Activated CD4-positive, CD25-positive, alpha-beta regulatory T cell treated with anti-CD3 and anti-CD28 coated beads, Interleukin-2, amount 50 U/mL, for 16 hours (primary cell): ENCODE data around the gene OR1F1.
"Not testable (repeated sequence)": the region's sequence is repeated elsewhere in the genome, so short reads cannot be mapped to it uniquely, and the experiment has no call there.

ENCODE experiments used
- DNase-seq: peaks from one replicate; pipeline ENCODE4 v3.0.0-alpha.2; 2020; ENCODE audit warnings: low read depth, low spot score

The OR1F1 gene

DNA sequence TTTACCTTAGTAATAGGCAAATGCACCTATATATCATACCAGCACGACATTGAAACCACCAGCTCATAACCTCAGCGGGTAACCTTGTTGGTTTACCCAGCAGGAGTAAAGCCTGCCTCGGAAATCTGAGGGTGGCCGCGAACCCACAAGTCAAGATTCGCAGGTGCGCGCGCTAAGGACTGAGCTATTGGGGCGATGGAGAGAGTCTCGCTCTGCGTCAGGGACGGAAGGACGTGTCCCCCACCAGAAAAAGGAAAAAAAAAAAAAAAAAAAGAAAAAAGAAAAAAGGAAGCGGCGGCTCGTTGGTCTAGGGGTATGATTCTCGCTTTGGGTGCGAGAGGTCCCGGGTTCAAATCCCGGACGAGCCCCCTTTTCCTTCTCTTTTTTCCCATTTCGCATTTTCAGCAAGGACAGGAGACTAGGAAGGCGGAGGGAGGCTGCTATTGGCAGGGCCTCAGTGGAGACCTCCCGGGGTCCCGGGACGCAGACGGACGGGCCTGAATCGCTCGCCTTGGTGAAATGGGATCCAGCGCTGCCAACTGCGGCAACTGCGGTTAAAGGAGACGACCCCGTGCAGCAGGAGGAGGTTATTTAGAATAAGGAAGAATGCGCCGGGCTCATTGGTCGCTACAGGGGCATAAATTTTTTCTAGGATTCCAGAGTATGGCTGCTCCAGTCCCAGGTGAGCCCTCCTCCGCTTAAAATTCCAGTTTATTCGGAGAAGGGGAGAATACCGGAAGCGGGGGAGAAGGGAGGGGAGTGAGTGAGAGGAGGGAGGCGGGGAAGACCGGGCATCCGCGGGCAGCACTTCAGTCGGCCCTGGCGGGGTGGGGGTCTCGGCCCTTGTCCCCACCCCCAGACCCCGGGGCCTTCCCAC is at the start of gene OR1F1:
OR1F1 (plus strand) TSS at position 407 of the 877 bp plus-strand sequence.
- DNase-seq: no peak

DNA sequence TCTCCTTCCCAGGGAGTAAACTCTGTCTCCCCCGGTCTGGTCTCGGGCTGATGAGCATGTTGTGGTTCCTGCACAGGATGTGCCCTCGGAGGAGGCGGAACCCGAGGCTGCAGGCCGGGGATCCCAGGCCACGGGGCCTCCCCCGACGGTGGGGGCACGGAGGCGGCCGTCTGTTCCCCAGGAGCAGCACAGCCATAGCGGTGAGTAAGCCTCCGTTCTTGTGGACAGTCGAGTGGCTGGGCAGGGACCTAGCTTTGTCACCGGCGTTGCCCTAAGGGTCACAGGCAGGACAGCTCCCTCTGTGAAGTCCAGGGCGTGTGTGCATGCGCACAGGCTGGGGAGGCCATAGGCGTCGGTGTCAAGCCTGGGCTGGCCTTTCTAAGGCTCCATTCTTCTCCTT is 49.7 kb upstream of the OR1F1 start:
- DNase-seq: no peak

DNA sequence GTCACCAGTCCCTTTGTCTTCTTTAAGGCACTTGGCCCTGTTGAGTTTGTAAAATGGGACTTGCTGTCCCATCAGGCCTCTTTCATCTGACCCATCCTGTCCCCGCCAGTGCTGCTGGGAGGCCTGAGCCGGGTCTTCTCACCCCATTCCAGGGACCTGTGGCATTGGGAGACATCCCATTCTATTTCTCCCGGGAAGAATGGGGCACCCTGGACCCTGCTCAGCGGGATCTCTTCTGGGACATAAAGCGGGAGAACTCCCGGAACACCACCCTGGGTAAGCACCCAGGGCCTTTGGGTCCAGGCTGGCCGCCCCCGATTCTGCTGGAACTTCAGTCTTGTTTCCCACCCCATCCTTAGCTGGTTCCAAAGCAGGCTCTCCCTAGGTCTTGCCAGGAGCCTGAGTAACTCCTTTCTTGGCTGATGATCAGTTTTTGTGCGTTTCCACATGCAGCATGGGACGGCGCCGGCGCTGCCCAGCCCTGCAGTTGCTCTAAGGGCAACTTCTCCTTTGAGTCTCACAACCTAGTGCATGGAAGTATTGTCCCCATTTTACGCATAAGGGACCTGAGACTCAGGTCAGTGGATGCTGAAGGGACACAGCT is 49.1 kb upstream of the OR1F1 start:
- no peak for DNase-seq

DNA sequence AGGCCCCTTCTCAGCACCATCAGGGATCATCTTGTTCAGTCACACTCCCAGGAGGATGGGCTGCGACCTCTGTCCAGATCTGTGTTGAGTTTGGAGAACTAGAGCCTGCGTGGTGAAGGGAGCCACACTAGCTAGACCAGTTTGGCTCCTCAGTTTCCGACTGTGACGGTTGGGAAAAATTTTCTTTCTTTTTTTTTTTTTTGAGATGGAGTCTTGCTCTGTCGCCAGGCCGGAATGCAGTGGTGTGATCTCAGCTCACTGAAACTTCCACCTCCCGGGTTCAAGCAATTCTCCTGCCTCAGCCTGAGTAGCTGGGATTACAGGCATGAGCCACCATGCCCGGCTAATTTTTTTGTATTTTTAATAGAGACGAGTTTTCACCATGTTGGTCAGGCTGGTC is 48.4 kb upstream of the OR1F1 start:
- not testable (repeated sequence) for DNase-seq

DNA sequence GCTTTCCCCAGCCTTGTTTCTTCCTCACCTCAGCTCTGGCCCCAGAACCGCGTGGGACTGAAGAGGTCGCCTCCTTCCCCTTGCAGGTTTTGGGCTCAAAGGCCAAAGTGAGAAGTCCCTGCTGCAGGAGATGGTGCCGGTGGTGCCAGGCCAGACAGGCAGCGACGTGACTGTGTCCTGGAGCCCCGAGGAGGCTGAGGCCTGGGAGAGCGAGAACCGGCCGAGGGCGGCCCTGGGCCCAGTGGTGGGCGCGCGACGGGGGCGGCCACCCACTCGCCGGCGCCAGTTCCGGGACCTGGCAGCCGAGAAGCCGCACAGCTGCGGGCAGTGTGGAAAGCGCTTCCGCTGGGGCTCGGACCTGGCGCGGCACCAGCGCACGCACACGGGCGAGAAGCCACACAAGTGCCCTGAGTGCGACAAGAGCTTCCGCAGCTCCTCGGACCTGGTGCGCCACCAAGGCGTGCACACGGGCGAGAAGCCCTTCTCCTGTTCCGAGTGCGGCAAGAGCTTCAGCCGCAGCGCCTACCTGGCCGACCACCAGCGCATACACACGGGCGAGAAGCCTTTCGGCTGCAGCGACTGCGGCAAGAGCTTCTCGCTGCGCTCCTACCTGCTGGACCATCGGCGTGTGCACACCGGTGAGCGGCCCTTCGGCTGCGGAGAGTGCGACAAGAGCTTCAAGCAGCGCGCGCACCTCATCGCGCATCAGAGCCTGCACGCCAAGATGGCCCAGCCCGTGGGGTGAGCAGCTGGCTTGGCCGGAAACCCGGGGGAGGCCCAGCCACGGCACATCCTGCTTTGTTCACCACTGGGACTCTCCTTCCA is 47.2 kb upstream of the OR1F1 start:
- DNase-seq: no peak

DNA sequence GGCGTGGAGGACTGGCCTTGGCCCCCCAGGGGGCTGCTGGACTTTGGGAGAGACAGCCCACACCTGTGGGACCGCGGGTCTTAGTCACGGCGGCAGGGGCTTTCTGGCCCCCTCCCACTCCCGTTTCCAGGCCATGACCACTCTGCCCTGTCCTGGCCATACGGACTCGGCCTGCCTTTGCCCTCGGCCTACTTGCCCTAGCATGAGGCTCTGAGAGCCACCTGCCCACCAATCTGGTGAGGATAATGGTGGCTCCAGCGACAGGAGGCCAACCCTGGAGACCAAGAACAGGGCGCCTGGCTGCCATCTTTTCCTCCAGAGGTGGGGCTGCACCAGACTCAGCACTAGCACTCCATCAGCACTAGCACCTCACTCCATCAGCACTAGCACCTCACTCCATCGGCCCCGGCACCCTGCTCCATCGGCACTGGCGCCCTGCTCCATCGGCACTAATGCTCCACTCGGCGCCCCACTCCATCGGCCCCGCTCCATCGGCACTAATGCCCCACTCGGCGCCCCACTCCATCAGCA is 46.2 kb upstream of the OR1F1 start:
- DNase-seq: no peak

DNA sequence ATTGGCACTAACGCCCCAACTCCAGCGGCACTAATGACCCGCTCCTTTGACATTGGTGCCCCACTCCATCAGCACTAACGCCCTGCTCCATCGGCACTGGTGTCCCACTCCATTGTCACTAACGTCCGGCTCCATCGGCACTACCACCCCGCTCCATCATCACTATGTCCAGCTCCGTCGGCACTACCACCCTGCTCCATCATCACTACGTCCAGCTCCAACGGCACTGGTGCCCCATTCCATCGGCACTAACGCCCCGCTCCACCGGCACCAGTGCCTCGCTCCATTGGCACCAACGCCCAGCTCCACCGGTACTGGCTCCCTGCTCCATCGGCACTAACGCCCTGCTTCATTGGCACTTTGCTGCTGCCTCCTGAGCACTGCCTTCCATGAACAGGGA is 45.7 kb upstream of the OR1F1 start:
- no peak for DNase-seq

DNA sequence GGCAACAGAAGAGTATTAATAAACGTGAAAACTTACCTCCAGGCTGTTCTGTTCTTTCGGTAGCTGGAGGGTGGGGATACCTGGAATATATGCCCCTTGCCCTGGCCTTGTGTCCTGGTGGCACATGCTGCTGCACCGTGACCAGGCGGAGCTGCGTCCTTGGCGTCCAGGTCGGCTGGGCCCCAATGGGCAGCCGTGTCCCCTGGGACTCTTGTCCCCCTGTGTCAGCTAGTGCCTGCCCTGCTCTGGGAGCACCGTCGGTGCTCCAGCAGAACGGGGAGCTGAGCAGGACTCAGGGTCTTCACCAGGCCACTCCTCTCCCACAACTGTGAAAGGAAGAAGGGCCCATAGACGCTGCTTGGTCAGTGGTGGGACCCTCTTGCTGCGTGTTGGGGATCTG is 45.2 kb upstream of the OR1F1 start:
- no peak for DNase-seq

DNA sequence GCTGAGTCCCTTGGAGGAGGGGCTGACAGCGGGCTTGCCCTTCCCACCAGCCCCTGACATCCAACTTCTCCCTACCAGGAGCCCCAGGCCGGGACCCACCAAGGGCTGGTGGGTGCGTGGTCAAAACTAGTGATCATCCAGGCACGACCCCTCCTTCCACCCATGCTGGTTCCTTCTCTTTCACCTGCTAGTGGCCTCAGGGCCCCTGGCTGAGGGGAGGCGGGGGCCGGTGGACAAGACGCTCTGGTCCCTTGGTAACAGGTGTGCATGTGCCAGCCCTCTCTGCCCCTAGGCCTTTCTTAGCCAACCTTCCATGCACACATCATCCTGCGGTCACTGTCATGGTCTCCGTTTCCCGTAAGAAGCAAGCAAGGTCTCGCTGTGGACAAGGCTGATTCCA is 44.8 kb upstream of the OR1F1 start:
- no peak for DNase-seq

DNA sequence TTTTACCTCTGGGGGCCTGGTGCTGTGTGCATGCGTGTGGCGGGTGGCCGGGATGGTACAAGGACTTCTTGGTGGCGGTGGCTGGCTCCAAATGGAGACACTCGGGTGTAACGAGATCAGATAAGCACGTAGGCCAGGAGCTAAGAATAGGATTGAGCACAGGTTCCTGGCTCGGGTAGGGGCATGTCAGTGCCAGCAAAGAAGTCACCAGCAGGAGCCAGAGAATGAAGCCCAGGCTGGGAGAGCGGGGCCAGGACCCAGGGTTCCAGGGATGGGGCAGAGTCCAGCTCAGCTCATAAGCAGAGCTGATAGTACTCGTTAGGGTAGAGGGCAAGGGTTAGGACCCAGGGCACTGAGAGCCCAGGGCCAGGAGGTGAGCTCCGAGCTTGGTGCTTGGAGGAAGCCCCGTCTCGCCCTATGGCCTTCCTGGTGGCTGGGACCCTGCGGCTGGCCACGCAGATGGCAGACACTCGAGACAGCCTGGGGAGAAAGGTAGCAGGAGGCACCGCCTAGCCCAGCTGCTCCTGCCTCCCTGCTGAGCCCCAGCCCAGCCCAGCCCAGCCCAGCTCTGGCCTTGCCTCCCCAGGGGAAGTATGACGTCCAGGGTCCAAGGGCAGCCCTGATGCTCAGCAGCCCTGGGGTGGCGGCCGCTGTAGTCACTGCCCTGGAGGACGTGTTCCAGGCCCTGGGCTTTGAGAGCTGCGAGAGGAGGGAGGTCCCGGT is 44.2 kb upstream of the OR1F1 start:
- no peak for DNase-seq

DNA sequence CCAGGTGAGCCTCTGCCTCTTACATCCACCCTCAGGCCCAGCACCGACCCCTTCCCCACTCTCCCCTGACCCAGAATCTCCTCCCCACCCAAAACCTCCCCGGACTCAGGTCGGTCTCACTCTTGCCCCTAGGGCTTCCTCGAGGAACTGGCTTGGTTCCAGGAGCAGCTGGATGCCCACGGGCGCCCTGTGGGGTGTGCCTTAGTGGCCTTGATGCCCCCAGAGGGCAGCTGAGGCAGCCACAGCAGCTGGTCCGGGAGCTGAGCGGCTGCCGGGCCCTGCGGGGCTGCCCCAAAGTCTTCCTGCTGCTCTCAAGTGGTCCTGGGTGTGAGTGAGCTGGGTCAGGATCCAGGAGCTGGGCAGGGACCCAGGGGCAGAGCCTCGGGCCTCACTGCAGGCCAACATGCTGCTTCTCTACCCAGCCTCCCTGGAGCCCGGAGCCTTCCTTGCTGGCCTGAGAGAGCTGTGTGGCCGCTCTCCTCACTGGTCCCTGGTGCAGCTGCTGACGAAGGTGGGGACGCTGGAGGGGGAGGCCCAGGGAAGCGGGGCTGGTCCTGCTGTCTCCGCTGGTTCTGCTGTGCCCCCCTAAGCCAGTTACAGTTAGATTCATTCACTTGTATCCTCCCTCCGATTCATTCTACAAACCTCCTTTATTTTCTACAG is 43.6 kb upstream of the OR1F1 start:
- DNase-seq: no peak

DNA sequence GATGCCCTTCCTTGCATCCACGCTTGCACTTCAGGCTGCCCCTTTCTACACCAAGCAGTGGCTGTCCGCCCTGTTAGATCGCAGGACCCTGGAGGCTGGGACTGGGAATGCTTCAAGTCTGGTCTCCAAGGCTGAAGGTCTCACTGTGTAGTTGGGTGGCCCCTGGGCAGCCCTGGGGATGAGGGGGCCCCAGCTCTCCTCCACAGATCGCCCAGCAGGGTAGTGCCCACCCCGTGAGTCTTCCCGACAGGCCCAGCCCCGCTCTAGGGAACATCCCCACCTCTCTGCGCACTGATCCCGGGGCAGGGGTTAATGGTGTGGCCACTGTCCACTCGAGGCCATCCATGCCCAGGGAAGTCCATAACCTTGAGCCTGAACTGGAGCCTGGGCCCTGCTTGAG is 42.9 kb upstream of the OR1F1 start:
- no peak for DNase-seq

DNA sequence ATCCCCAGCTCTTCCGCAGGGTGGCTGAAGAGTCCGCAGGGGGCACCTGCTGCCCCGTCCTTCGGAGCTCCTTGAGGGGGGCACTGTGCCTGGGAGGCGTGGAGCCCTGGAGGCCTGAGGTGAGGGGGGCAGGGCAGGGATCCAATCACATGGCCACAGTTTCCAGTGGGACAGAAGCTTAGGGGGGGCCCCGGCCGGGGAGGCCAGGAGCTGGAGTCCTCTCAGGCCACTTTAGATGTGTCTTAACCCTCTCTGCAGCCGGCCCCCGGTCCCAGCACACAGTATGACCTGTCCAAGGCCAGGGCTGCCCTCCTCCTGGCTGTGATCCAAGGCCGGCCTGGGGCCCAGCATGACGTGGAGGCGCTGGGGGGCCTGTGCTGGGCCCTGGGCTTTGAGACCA is 42.3 kb upstream of the OR1F1 start:
- no peak for DNase-seq

DNA sequence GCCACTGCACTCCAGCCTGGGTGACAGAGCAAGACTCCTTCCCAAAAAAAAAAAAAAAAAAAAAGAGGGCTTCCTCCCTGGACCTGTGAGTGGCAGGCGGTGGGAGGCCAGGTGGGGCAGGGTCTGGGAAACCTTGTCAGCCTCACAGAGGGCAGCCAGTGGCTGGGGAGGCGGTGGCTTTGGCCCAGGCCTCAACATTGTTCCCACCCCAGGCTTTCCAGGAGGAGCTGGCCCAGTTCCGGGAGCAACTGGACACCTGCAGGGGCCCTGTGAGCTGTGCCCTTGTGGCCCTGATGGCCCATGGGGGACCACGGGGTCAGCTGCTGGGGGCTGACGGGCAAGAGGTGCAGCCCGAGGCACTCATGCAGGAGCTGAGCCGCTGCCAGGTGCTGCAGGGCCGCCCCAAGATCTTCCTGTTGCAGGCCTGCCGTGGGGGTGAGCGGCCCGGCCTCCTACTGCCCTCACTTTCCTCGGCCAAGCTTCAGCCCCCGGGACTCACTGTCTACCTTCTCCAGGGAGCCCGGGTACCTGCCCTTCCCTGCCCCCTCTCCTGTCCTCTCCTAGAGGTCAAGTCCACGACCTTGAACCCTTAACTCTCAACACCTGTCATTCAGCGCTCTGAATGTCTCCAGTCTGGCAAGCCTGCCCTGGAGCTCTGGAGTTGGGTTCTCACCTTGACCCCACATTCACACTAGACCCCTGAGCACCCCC is 40.8 kb upstream of the OR1F1 start:
- no peak for DNase-seq

DNA sequence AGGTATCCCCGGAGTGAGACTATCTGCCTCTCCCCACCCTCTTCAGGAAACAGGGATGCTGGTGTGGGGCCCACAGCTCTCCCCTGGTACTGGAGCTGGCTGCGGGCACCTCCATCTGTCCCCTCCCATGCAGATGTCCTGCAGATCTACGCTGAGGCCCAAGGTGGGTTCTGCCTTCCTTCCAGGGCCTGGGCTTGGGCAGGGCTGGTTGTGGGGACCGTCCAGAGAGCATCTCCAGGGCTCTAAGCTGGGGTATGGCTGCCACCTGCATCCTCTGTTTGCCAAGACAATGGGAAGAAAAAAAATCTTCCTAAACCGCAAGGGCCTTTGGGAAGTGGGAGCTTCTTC is 40.3 kb upstream of the OR1F1 start:
- DNase-seq: no peak

DNA sequence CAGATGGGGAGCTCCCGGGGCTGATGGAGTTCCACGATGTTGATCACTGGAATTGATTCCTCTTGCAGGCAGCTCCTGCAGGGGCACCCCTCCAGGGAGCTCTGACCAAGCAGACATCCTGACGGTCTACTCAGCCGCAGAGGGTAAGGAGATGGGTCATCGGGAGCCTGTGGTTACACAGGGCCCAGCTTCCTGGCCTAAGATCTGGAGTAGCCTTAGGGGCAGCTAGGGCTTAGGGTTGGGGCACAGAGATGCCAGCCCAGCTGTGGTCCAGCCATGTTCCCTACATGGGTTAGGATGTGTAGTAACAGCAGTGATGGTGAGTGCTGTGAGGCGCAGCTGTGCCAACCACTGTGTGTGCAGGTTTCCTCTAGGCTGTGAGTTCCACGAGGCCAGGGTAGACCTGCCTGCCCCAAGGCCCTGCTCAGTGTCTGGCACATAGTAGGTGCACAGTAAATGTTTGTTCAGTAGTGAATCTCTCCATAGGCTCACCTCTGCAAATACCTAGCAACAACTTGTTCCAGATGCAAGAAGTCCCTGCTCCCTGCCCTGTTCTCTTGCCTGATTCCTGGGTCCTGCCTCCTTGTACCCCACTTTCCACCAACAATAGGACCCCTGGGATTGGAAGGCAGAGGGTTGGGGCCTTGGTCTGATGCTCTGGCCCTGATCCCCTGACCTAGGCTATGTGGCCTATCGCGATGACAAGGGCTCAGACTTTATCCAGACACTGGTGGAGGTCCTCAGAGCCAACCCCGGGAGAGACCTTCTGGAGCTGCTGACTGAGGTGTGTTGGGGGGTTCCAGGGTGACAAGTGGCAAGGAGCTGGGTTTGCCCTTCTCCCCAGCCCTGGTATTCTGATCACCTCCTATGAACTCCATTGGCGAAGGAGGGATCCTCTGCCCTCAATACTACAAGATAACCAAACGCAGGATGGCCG is 39.5 kb upstream of the OR1F1 start:
- DNase-seq: no peak

DNA sequence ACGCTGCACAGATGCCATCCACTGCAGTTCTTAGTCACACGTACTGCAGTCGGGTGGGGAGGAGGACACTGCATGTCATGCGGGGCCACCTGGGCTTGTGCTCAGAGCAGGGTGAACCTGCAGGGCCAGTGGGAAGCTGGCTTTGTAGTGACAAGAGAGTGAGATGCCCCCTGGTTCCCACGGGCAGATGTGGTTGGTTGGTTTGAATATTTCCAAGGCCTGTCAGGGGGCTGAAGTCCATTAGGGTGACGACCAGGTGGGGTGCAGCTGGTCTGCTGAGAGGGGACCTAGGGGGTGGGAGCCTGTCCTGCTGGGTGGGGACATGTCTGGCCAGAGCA is 38.8 kb upstream of the OR1F1 start:
- DNase-seq: no peak

DNA sequence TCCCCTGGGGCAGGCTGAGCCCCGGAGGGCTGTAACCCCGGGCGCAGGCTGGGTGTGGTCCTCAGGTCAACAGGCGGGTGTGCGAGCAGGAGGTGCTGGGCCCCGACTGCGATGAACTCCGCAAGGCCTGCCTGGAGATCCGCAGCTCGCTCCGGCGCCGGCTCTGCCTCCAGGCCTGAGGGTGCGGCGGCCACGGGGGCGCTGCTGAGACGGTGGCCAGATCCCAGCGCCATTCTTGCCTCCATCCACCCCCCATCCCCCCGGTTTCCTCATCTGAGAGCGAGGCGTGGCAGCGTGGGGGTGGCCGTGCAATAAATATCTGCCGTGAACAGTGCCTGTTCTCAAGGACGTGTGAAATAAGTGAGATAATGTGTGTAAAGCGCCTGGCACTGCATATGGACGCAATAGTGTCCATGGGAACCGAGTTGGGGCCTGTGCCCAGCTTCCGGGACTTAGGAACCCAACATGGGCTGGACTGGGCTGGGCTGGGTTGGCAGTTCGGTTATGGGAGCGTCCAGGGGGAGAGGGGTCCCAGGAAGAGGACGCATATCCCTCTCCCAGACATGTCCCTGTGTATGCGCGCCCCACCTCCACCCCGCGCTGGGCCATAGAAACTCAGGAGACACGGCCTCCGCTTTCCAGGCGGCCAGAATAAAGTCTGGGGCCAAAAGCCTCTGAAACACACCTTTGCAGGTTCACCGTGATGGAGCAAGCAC is 38.2 kb upstream of the OR1F1 start:
- DNase-seq: no peak
